HG03378 (cell line): ENCODE measurements around the gene TANGO2.

ENCODE experiments used
- ATAC-seq: cut with Tn5 transposase; IDR thresholded peaks from one replicate; pipeline ENCODE4 v1.9.1; 2021; ENCODE audit warnings: mild to moderate bottlenecking, moderate library complexity; ENCODE audit not compliant: unreplicated experiment

The TANGO2 gene

GRCh38 chr22:20020533-20021195 is at the start of gene TANGO2:
TSS of gene TANGO2 (plus strand) at chr22:20021110. CDS start at chr22:20036799, 15,689 bp downstream.
- peak; percentile 45 for ATAC-seq

DNA sequence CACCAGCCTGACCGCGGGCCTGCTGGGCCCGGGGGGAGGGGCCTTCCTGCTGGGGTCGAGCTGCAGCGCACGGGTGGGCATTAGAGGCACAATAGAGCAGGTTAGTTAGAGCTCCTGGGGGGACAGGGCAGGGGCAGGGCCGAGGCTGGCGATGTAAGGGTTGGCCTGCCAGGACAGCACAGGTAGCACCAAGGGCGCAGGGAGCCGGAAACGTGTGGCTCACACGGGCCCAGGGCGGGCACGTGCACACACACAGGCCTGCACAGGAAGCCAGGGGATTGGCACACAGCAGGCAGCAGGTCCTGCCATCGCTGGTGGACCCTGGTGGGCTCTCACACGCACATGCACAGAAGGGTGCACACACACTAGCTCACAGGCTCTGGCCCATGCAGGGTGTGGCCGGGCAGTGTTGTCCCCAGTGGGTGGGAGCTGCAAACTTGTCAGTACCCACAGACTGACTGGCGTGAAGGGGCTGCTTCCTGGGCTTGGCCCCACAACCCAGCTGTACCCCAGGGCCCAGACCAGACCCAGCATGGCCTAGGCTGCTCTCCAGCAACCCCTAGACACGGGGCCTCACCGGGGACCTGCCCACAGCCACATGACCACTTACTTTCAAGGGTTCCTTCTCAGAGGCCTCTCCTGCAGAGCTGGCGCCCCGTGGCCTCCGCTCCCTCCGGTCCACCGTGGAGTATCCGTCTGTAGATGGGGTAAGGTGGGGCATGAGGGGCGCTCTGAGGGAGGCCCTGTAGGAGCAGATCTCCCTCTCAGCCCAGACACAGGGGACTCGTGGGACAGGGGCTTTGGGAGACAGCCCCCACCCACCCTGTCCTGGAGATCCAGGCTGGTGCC is 49.4 kb upstream of the TANGO2 start:
- no peak for ATAC-seq

- no peak for ATAC-seq
Observed at GRCh38 chr22:19972251-19972650, 48.7 kb upstream of the TANGO2 start.

DNA sequence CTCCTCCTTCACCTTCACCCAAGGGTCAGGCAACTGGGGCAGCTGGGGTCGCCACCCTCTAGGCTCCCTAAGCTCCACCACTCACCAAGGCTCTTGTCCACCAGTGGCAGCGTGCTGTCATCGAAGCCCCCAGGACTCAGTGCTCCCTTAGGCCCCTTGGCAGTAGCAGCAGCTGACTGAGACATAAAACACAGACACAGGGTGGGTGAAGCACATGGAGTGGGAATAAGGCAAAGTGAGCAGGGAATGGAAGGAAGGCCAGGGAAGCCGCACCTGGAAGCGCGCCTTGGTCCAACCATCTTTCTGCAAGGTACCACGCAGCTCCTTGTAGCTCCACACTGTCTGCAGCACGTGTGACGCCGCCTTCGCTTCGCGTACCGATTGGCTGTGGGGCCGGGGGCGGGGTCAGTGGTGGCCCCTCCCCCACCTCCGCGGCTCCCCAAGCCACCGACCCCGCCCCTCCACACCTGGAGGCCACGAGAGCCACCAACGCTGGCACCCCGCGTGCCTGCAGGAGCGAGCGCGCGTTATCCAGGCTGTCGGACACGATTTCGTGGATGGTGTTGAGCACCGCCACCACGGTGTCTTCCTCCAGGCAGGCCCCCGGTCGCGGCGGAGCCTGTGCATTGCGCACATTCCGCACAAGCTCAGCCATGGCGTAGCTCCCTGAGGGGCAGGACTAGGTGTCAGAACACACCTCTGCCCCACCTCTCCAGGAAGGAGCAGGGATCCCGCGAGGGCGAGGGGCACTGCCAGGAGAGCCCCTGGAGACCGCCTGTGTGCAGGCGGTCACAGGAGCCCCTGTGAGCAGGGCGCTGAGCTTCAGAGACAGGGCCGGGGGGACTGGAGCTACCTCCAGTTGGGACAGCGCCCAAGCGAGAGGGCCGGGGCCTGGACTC is 48.0 kb upstream of the TANGO2 start:
- no peak for ATAC-seq

GRCh38 chr22:19973551-19974267 is 47.2 kb upstream of the TANGO2 start:
- no peak for ATAC-seq

- no peak for ATAC-seq
Observed at GRCh38 chr22:19974268-19974861, 46.5 kb upstream of the TANGO2 start.

DNA sequence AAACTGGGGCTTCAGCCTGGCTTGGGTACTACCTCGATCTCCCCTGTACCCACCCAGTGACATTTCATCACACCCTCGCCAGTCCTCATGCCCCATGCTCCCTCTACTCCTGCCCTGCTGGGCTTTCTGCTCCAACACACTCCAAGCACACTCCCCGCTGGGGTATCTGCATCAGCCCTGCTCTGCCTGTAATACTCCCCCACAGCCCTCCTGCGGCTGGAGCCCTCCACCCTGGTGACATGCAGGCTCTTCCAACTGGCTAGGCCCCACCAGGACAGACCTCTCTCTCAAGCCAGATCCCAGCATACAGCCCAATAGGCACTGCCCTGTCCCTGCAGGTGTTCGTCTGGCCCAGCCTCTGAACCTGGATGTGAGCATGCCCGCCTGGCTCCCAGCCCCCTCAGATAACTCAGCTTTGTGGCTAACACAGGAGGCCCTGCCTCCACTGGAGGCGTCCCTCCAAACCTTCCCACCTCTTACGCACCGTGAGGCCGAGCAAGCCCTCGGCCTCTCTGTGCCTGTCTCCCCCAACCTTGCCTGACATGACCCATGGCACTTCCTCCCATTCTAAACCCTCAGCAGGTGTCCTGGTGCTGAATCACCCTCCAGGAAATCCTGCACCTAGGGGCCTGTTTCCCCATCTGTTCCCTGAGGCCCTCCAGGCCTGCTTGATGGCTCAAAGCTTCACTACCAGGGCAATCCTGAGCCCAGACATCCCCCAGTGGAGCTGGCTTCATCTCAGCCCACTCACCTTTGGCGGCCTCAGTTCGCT is 45.8 kb upstream of the TANGO2 start:
- ATAC-seq, result no peak

GRCh38 chr22:19975707-19976035 is 45.2 kb upstream of the TANGO2 start:
- no peak for ATAC-seq

DNA sequence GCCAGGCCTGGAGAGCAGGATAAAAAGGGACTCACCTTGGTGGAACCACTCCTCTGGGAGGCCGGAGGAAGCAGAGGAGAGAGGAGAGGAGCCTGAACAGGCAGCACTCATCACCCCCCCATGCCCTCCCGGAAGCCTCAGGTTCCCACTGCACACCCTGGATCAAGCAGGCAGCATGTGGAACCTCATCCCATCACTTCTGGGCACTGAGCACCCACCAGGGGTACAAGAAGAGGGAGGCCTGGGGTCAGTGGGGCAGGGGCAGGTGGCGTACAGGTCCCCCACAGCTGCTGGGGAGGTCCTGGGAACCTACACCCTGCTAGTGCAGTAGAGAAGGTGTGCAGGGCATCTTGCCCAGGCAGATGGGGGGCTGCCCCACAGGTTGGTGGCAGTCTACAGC is 44.2 kb upstream of the TANGO2 start:
- no peak for ATAC-seq

- ATAC-seq, result no peak
Observed at GRCh38 chr22:19977296-19978243, 43.3 kb upstream of the TANGO2 start.

GRCh38 chr22:19978748-19979147 is 42.2 kb upstream of the TANGO2 start:
- no peak for ATAC-seq

GRCh38 chr22:19979712-19980493 is 41.0 kb upstream of the TANGO2 start:
- no peak for ATAC-seq

GRCh38 chr22:19980766-19981165 is 40.1 kb upstream of the TANGO2 start:
- ATAC-seq, result no peak

GRCh38 chr22:19981171-19981960 is 39.5 kb upstream of the TANGO2 start:
- no peak for ATAC-seq

DNA sequence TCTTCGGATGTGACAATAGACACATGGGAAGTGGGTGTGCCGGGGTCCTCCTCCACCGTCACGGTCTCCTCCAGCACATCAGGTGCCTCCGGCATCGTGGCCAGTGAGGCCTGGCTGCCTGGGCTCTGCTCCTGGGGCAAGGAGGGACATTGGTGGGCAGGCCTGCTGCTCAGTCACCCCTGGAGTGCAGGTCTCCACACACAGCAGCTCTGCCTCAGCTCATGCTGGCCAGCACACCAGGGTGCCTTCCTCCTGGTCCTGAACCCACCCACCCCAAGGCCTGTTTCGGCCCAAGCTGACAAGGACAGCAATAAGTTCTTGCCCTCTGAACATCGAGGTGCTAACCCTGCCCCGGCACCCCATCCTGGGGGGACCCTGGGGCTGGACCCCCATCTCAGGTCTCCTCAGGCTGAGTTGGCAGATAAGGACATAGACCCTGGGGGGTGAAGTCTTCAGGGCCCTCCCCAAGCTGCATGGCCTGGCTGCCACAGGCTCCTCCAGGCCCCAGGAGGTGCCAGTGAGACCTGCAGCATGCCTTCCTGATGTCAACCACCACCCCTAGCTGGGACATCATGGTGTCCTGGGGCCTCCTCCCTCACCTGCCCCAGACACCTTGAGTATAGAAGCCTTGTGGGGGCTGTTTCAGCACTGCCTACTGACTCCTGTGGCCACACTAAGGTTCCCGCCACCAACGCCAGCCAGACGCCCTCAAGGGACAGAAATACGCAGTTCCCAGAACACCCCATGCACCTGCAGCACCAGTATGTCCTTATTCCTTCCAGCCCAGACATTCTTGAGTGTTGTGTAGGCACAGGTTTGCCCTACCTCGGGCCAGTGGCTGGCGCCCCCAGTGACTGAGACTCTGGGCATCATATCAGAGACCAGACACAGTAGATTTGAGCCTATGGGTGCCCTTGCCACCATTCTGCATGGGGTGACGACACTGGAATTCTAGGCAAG is 38.7 kb upstream of the TANGO2 start:
- no peak for ATAC-seq
